Measurements from ENCODE around the gene LRRC57.

DNA sequence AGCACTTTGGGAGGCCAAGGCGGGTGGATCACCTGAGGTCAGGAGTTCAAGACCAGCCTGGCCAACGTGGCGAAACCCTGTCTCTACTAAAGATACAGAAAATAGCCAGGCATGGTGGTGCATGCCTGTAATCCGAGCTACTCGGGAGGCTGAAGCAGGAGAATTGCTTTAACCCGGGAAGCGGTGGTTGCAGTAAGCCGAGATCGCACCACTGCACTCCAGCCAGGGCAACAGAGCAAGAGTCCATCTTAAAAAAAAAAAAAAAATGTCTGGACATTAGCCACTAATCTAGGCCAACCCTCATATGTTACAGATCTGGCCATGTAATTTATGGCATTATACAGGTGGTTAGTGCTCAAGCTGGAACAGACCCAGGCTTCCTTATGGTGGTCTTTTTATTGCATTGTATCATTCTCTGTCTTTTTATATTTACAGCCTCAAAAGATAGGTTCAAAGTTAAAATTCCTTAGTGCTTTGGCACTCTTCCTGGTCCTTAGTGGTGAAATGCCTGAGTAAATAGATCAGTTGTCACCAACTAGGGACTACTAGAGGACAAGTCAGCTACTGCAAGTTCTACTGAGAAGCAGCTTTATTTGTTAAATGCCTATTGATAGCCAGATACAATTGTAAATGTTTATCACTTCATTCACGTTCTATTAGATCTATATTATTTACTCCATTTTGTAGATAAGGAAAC is 42.8 kb upstream of the LRRC57 start:
- TF ChIP-seq, protein P1, sequence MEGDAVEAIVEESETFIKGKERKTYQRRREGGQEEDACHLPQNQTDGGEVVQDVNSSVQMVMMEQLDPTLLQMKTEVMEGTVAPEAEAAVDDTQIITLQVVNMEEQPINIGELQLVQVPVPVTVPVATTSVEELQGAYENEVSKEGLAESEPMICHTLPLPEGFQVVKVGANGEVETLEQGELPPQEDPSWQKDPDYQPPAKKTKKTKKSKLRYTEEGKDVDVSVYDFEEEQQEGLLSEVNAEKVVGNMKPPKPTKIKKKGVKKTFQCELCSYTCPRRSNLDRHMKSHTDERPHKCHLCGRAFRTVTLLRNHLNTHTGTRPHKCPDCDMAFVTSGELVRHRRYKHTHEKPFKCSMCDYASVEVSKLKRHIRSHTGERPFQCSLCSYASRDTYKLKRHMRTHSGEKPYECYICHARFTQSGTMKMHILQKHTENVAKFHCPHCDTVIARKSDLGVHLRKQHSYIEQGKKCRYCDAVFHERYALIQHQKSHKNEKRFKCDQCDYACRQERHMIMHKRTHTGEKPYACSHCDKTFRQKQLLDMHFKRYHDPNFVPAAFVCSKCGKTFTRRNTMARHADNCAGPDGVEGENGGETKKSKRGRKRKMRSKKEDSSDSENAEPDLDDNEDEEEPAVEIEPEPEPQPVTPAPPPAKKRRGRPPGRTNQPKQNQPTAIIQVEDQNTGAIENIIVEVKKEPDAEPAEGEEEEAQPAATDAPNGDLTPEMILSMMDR (IDR thresholded peaks at IDR 0.05; ENCODE audit: extremely low read depth in 1 of 2, insufficient read depth in 1 of 2, low read depth in 1 of 2, low read length in 2 of 2) = peak in 1 of 2 donors; percentile 40
- TF ChIP-seq POLR2A (IDR thresholded peaks at IDR 0.05; ENCODE audit: low read depth, low read length) = no peak
- no peak for TF ChIP-seq EZH2 (IDR thresholded peaks at IDR 0.05; ENCODE audit: borderline replicate concordance, low read depth, low read length, severe bottlenecking)
- no peak for TF ChIP-seq POLR2AphosphoS5 (IDR thresholded peaks at IDR 0.05; ENCODE audit: insufficient read depth, low read depth, low read length)
